Osteoblast (primary cell): ENCODE results near the gene LDHA. TPM values are rescaled to one million over a fixed set of nuclear protein-coding genes. Genes with fewer than 3 reads are reported as not detected.
A peak's percentile ranks its signal among the peaks of the same experiment; 100 is the strongest.

ENCODE experiments used
- DNase-seq: peaks from one replicate; pipeline ENCODE4 v3.0.0; 2011; ENCODE audit warnings: low spot score, mixed read lengths; ENCODE audit not compliant: insufficient read length; ENCODE audit errors: missing footprints
- H2AFZ ChIP-seq: 2 replicates; pipeline ENCODE4 v1.6.0; 2011; ENCODE audit warnings: mild to moderate bottlenecking, low read length
- H3K27ac ChIP-seq: 2 replicates; pipeline ENCODE4 v1.5.1; 2011; ENCODE audit warnings: mild to moderate bottlenecking, low read depth, low read length, moderate library complexity
- H3K27me3 ChIP-seq: 2 replicates; pipeline ENCODE4 v1.6.0; 2012; ENCODE audit warnings: mild to moderate bottlenecking, control low read depth, inconsistent platforms, low read length, moderate library complexity; ENCODE audit not compliant: insufficient read depth
- H3K36me3 ChIP-seq: 2 replicates; pipeline ENCODE4 v1.5.1; 2011; ENCODE audit warnings: mild to moderate bottlenecking, low read length, control low read depth, moderate library complexity; ENCODE audit not compliant: insufficient read depth
- H3K4me1 ChIP-seq: 2 replicates; pipeline ENCODE4 v1.5.1; 2011; ENCODE audit warnings: mild to moderate bottlenecking, low read length, control low read depth, moderate library complexity; ENCODE audit not compliant: insufficient read depth
- H3K4me2 ChIP-seq: 2 replicates; pipeline ENCODE4 v1.6.0; 2011; ENCODE audit warnings: mild to moderate bottlenecking, low read length; ENCODE audit not compliant: insufficient read depth
- H3K4me3 ChIP-seq: fragments of 200-600 bp; sonication (generic); 3 replicates; pipeline ENCODE4 v1.5.1; 2012; ENCODE audit warnings: mild to moderate bottlenecking, low read length, inconsistent platforms; ENCODE audit not compliant: insufficient read depth
- H3K79me2 ChIP-seq: 2 replicates; pipeline ENCODE4 v1.6.0; 2012; ENCODE audit warnings: mild to moderate bottlenecking, low read length, control low read depth, inconsistent platforms; ENCODE audit not compliant: insufficient read depth
- H3K9me3 ChIP-seq: 2 replicates; pipeline ENCODE4 v1.5.1; 2011; ENCODE audit warnings: low read depth, low read length, control low read depth
- H4K20me1 ChIP-seq: 2 replicates; pipeline ENCODE4 v1.6.0; 2012; ENCODE audit warnings: mild to moderate bottlenecking, low read length, control low read depth; ENCODE audit not compliant: insufficient read depth
- CTCF ChIP-seq: IDR thresholded peaks from 2 replicates; pipeline ENCODE4 v1.5.1; 2011; ENCODE audit warnings: mild to moderate bottlenecking, low read depth, low read length, moderate library complexity; ENCODE audit errors: extremely low read depth
- small RNA-seq: library from RNA; depleted of rRNA; stranded (forward); fragments of <200 nt; gene quantifications from one replicate; pipeline ENCODE3, GENCODE V24; 2012
- total RNA-seq: library from RNA; depleted of rRNA; stranded (reverse); fragments of >200 nt; gene quantifications from 2 replicates; pipeline ENCODE4 v1.2.3, GENCODE V29; 2012

LDHA gene
- total RNA-seq, 1 donor = 798 TPM

- H3K4me2 ChIP-seq = no peak within 1 kb of the TSS
- no peak within 1 kb of the TSS for H3K27ac ChIP-seq
- TF ChIP-seq CTCF = no peak
- H3K27me3 ChIP-seq = peaks cover under 1% of the 10 kb centered on the region
- no peaks in the 10 kb centered on the region for H3K9me3 ChIP-seq
- no peaks in the 10 kb centered on the region for H4K20me1 ChIP-seq
- H3K79me2 ChIP-seq = no peaks in the 10 kb centered on the region
- no peaks in the 10 kb centered on the region for H3K36me3 ChIP-seq
- no peak within 1 kb of the TSS for H3K4me3 ChIP-seq
- H3K4me1 ChIP-seq = no peaks in the 10 kb centered on the region
- DNase-seq = no peak
- no peak within 1 kb of the TSS for H2AFZ ChIP-seq
These were observed 61.5 kb downstream of the LDHA start, which contains the start of gene LDHAL6A for GRCh38 chr11:18455686-18456372. Gene LDHAL6A, plus strand, starts transcription at chr11:18455856. Its CDS starts 825 bp downstream, at chr11:18456681.

- Histone ChIP-seq H2AFZ (no peak overlapping the region), H4K20me1 (no peaks in the 10 kb centered on the region), H3K4me3 (no peak overlapping the region), H3K9me3 (no peaks in the 10 kb centered on the region), H3K79me2 (no peaks in the 10 kb centered on the region), H3K4me1 (no peaks in the 10 kb centered on the region), H3K36me3 (no peaks in the 10 kb centered on the region), H3K27ac (no peak overlapping the region), H3K27me3 (no peaks in the 10 kb centered on the region), H3K4me2 (no peak overlapping the region)
- DNase-seq = peak; percentile 65
- TF ChIP-seq CTCF = no peak
These were observed 63.1 kb downstream of the LDHA start for GRCh38 chr11:18457450-18457849.

Small RNA genes lying within 50 kb of the gene (small RNA-seq; reads per million reads assigned to genes)
- gene MIR3159 = 1.2 reads per million, percentile 38 among the genes with 10 or more reads in this experiment

Other genes with a start within 250 kb of the LDHA start
- gene MRGPRX4, start 221.7 kb upstream of the LDHA start, total RNA-seq = not detected in 2 replicates
- not detected in 2 replicates for gene SAA4, start 157.8 kb upstream of the LDHA start, total RNA-seq
- gene SAA2, start 145.9 kb upstream of the LDHA start, total RNA-seq = under 0.01 TPM in 1 of 2 replicates, not detected in the other
- not detected in 2 replicates for gene SAA1, start 128.3 kb upstream of the LDHA start, total RNA-seq
- gene HPS5, start 72.4 kb upstream of the LDHA start, total RNA-seq = 39.8 and 53.9 TPM in 2 replicates
- 123 and 134 TPM in 2 replicates for gene GTF2H1, start 72.0 kb upstream of the LDHA start, total RNA-seq
- under 0.01 TPM in 1 of 2 replicates, not detected in the other for gene LDHC, start 17.8 kb downstream of the LDHA start, total RNA-seq
- not detected in 2 replicates for gene LDHAL6A, start 61.3 kb downstream of the LDHA start, total RNA-seq
- gene TSG101, start 132.4 kb downstream of the LDHA start, total RNA-seq = 67.3 and 67.8 TPM in 2 replicates
- gene UEVLD, start 194.2 kb downstream of the LDHA start, total RNA-seq = 20.6 and 26.8 TPM in 2 replicates
- under 0.01 and 0.29 TPM in 2 replicates for gene MISFA, start 205.2 kb downstream of the LDHA start, total RNA-seq
- gene SPTY2D1, start 239.8 kb downstream of the LDHA start, total RNA-seq = 19.2 and 21.0 TPM in 2 replicates